Measurements from ENCODE around the gene IRF9. TPM values are rescaled to one million over a fixed set of nuclear protein-coding genes. Genes with fewer than 3 reads are reported as not detected.

IRF9 gene
- total and polyA plus RNA-seq, 2 of the 13 experiments (the other 11 are each of a cell fraction or from before 2014, with no cell fraction given), result 14.9 to 49.7 TPM

- TF ChIP-seq THAP9 (CRISPR knock-in tag; IDR thresholded peaks at IDR 0.05; ENCODE audit: borderline replicate concordance) (peak; percentile 77), FOXP1 (IDR thresholded peaks at IDR 0.05) (no peak), FOXP1 (CRISPR knock-in tag; IDR thresholded peaks at IDR 0.05) (peak; percentile 36; the same call in 1 of the 2 replicates), BCL6 (CRISPR knock-in tag; IDR thresholded peaks at IDR 0.05) (peak; percentile 57), TBX3 (IDR thresholded peaks at IDR 0.05; ENCODE audit: borderline replicate concordance) (peak; percentile 52; the same call in 1 of the 2 replicates), ZNF704 (CRISPR knock-in tag; IDR thresholded peaks at IDR 0.05; ENCODE audit: borderline replicate concordance) (0 out of 2 replicates have a peak, but pooled peaks have one; percentile 22), ZKSCAN1 (IDR thresholded peaks at IDR 0.05; ENCODE audit: low read length) (no peak), ARNTL (CRISPR knock-in tag; IDR thresholded peaks at IDR 0.05) (no peak), TCF7 (IDR thresholded peaks at IDR 0.05; ENCODE audit: low read depth) (no peak), WIZ (CRISPR knock-in tag; IDR thresholded peaks at IDR 0.05) (no peak; the same call in 1 of the 2 replicates), FOXA1 (IDR thresholded peaks at IDR 0.05) (no peak), FOXA1 (CRISPR knock-in tag; IDR thresholded peaks at IDR 0.05) (0 out of 2 replicates have a peak, but pooled peaks have one; percentile 13), NR2F2 (IDR thresholded peaks at IDR 0.05; ENCODE audit: borderline replicate concordance, low read depth) (no peak), SAFB2 (CRISPR knock-in tag; IDR thresholded peaks at IDR 0.05; ENCODE audit: borderline replicate concordance, low read depth) (no peak; the same call in none of the 2 replicates), ZSCAN31 (CRISPR knock-in tag; IDR thresholded peaks at IDR 0.05; ENCODE audit: low read depth) (peak; percentile 61), RFX1 (IDR thresholded peaks at IDR 0.05) (no peak), MED13 (CRISPR knock-in tag; IDR thresholded peaks at IDR 0.05) (peak; percentile 82)
- TF ChIP-seq, protein P1, sequence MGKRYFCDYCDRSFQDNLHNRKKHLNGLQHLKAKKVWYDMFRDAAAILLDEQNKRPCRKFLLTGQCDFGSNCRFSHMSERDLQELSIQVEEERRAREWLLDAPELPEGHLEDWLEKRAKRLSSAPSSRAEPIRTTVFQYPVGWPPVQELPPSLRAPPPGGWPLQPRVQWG (CRISPR knock-in tag; IDR thresholded peaks at IDR 0.05; ENCODE audit: borderline replicate concordance, low read depth), result no peak
- TF ChIP-seq, protein P2, sequence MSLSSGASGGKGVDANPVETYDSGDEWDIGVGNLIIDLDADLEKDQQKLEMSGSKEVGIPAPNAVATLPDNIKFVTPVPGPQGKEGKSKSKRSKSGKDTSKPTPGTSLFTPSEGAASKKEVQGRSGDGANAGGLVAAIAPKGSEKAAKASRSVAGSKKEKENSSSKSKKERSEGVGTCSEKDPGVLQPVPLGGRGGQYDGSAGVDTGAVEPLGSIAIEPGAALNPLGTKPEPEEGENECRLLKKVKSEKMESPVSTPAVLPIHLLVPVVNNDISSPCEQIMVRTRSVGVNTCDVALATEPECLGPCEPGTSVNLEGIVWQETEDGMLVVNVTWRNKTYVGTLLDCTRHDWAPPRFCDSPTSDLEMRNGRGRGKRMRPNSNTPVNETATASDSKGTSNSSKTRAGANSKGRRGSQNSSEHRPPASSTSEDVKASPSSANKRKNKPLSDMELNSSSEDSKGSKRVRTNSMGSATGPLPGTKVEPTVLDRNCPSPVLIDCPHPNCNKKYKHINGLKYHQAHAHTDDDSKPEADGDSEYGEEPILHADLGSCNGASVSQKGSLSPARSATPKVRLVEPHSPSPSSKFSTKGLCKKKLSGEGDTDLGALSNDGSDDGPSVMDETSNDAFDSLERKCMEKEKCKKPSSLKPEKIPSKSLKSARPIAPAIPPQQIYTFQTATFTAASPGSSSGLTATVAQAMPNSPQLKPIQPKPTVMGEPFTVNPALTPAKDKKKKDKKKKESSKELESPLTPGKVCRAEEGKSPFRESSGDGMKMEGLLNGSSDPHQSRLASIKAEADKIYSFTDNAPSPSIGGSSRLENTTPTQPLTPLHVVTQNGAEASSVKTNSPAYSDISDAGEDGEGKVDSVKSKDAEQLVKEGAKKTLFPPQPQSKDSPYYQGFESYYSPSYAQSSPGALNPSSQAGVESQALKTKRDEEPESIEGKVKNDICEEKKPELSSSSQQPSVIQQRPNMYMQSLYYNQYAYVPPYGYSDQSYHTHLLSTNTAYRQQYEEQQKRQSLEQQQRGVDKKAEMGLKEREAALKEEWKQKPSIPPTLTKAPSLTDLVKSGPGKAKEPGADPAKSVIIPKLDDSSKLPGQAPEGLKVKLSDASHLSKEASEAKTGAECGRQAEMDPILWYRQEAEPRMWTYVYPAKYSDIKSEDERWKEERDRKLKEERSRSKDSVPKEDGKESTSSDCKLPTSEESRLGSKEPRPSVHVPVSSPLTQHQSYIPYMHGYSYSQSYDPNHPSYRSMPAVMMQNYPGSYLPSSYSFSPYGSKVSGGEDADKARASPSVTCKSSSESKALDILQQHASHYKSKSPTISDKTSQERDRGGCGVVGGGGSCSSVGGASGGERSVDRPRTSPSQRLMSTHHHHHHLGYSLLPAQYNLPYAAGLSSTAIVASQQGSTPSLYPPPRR (CRISPR knock-in tag; IDR thresholded peaks at IDR 0.05; ENCODE audit: borderline replicate concordance), result peak; percentile 67; the same call in 1 of the 2 replicates
- TF ChIP-seq, protein P3, sequence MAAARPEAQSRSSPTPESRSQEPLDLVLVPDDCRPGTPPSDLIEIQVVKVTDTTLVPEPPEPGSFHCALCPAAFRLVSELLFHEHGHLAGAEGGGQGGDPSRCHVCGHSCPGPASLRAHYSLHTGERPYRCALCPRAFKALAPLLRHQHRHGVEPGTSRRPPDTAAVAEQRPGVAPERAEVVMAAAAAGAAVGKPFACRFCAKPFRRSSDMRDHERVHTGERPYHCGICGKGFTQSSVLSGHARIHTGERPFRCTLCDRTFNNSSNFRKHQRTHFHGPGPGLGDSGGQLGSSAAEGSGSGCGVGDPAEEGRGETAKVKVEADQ (CRISPR knock-in tag; IDR thresholded peaks at IDR 0.05; ENCODE audit: borderline replicate concordance), result no peak
Measured at GRCh38 chr14:24135834-24136683, 25.0 kb upstream of the IRF9 start, which contains the start of gene PSME1 (continued).

All from HepG2 (cell line).